ENCODE measurements around the gene CD69. TPM values are rescaled to one million over a fixed set of nuclear protein-coding genes. Genes with fewer than 3 reads are reported as not detected.

CD69 gene
- total RNA-seq, 1 experiment from 2014 or later: 0.98 TPM

DNA sequence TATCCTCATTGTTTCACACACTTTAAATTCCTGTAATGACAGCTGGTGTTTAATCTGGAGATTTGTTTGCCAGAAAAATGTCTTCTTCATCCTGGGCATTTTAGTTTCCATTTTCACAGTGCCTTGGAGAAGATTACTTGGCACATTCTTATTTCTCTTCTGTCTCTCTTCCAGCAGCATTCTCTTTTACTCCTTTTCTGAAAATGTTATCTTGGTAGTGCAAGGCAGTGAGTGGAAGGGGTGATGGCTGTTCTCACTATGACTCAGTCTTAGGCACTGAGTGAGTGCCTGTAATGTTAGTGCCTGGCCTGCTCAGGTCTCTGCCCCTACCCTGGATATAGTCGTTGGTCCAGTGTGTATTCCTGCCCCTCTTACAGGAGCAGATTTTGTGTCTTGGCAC, 40.9 kb downstream of the CD69 start:
- Histone ChIP-seq H3K36me3 (ENCODE audit: control insufficient read depth, insufficient read depth, low read length) (no peaks in the 10 kb centered on the region), H3K9me3 (ENCODE audit: control insufficient read depth, insufficient read depth, low read depth, low read length) (no peaks in the 10 kb centered on the region), H3K27me3 (ENCODE audit: control insufficient read depth, insufficient read depth, low read length) (no peaks in the 10 kb centered on the region), H3K27ac (ENCODE audit: low read length) (no peak overlapping the region), H3K4me1 (ENCODE audit: control insufficient read depth, insufficient read depth, low read length) (peaks cover 2% of the 10 kb centered on the region; the same call in 1 of the 2 replicates), H3K4me3 (ENCODE audit: low read depth in 2 of 2, low read length in 2 of 2) (no peak overlapping the region)
- DNase-seq (ENCODE audit: low read depth, low spot score) (no peak), ATAC-seq (no peak)
- TF ChIP-seq SIN3A (IDR thresholded peaks at IDR 0.05; ENCODE audit: borderline replicate concordance, insufficient read depth, low read depth, low read length): no peak
- TF ChIP-seq TCF7L2 (IDR thresholded peaks at IDR 0.05; ENCODE audit: low read depth, low read length): no peak
- TF ChIP-seq, protein P1, sequence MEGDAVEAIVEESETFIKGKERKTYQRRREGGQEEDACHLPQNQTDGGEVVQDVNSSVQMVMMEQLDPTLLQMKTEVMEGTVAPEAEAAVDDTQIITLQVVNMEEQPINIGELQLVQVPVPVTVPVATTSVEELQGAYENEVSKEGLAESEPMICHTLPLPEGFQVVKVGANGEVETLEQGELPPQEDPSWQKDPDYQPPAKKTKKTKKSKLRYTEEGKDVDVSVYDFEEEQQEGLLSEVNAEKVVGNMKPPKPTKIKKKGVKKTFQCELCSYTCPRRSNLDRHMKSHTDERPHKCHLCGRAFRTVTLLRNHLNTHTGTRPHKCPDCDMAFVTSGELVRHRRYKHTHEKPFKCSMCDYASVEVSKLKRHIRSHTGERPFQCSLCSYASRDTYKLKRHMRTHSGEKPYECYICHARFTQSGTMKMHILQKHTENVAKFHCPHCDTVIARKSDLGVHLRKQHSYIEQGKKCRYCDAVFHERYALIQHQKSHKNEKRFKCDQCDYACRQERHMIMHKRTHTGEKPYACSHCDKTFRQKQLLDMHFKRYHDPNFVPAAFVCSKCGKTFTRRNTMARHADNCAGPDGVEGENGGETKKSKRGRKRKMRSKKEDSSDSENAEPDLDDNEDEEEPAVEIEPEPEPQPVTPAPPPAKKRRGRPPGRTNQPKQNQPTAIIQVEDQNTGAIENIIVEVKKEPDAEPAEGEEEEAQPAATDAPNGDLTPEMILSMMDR (IDR thresholded peaks at IDR 0.05): no peak
- TF ChIP-seq POLR2AphosphoS5 (IDR thresholded peaks at IDR 0.05; ENCODE audit: low read depth, low read length): no peak
- TF ChIP-seq, protein P2, sequence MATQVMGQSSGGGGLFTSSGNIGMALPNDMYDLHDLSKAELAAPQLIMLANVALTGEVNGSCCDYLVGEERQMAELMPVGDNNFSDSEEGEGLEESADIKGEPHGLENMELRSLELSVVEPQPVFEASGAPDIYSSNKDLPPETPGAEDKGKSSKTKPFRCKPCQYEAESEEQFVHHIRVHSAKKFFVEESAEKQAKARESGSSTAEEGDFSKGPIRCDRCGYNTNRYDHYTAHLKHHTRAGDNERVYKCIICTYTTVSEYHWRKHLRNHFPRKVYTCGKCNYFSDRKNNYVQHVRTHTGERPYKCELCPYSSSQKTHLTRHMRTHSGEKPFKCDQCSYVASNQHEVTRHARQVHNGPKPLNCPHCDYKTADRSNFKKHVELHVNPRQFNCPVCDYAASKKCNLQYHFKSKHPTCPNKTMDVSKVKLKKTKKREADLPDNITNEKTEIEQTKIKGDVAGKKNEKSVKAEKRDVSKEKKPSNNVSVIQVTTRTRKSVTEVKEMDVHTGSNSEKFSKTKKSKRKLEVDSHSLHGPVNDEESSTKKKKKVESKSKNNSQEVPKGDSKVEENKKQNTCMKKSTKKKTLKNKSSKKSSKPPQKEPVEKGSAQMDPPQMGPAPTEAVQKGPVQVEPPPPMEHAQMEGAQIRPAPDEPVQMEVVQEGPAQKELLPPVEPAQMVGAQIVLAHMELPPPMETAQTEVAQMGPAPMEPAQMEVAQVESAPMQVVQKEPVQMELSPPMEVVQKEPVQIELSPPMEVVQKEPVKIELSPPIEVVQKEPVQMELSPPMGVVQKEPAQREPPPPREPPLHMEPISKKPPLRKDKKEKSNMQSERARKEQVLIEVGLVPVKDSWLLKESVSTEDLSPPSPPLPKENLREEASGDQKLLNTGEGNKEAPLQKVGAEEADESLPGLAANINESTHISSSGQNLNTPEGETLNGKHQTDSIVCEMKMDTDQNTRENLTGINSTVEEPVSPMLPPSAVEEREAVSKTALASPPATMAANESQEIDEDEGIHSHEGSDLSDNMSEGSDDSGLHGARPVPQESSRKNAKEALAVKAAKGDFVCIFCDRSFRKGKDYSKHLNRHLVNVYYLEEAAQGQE (IDR thresholded peaks at IDR 0.05; ENCODE audit: insufficient read depth in 1 of 2, low read depth in 2 of 2, low read length in 1 of 2): no peak
- CTCF ChIA-PET: no interaction called here
- intact Hi-C loops (cut with micrococcal nuclease; ENCODE audit: unreplicated experiment): no loop called here
- no TSS peak for BruUV-seq (replicated peaks)
- in situ Hi-C loops (cut with HindIII; ENCODE audit: low pct_unique_long_range_greater_than_20kb, low sequenced_read_pairs): no loop called here
- POLR2A ChIA-PET: no interaction called here

DNA sequence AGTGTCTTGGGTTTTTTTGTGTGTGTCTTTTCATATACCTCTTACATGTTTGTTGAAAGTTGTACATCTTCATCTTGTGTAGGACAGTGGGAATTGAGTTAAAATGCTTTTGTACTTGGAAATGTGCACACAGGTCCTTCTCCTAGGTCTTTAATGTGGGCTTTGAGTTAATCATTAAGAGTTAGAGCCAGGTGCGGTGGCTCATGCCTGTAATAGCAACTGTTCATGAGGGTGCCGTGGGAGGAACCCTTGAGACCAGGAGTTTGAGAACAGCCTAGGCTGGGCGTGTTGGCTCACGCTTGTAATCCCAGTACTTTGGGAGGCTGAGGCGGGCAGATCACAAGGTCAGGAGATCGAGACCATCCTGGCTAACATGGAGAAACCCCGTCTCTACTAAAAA, 41.7 kb downstream of the CD69 start:
- intact Hi-C loops (cut with micrococcal nuclease; ENCODE audit: unreplicated experiment): no loop called here
- Histone ChIP-seq H3K4me3 (ENCODE audit: low read depth in 2 of 2, low read length in 2 of 2) (no peak overlapping the region), H3K4me1 (ENCODE audit: control insufficient read depth, insufficient read depth, low read length) (peaks cover 2% of the 10 kb centered on the region; the same call in 1 of the 2 replicates), H3K27ac (ENCODE audit: low read length) (no peak overlapping the region), H3K9me3 (ENCODE audit: control insufficient read depth, insufficient read depth, low read depth, low read length) (no peaks in the 10 kb centered on the region), H3K36me3 (ENCODE audit: control insufficient read depth, insufficient read depth, low read length) (no peaks in the 10 kb centered on the region), H3K27me3 (ENCODE audit: control insufficient read depth, insufficient read depth, low read length) (no peaks in the 10 kb centered on the region)
- POLR2A ChIA-PET: interaction anchor here (0.7 kb wide), 1 partner anchor 697 kb away, joined by 4 read pairs; no protein-coding TSS in a partner anchor
- in situ Hi-C loops (cut with HindIII; ENCODE audit: low pct_unique_long_range_greater_than_20kb, low sequenced_read_pairs): no loop called here
- ATAC-seq (no peak), DNase-seq (ENCODE audit: low read depth, low spot score) (no peak)
- CTCF ChIA-PET: no interaction called here
- TF ChIP-seq POLR2AphosphoS5 (IDR thresholded peaks at IDR 0.05; ENCODE audit: low read depth, low read length) (no peak), TCF7L2 (IDR thresholded peaks at IDR 0.05; ENCODE audit: low read depth, low read length) (no peak), SIN3A (IDR thresholded peaks at IDR 0.05; ENCODE audit: borderline replicate concordance, insufficient read depth, low read depth, low read length) (no peak)
- TF ChIP-seq, protein P2 (IDR thresholded peaks at IDR 0.05; ENCODE audit: insufficient read depth in 1 of 2, low read depth in 2 of 2, low read length in 1 of 2): no peak
- TF ChIP-seq, protein P1 (IDR thresholded peaks at IDR 0.05): no peak
- no TSS peak for BruUV-seq (replicated peaks)
